Stomach (tissue), 4 donors: ENCODE results near the gene PWWP2B.

Experiments
- EP300 ChIP-seq: sonication (generic); formaldehyde crosslinking; IDR thresholded peaks from one replicate; pipeline ENCODE4 v1.6.1; 2017; ENCODE audit warnings: antibody characterized with exemption
- POLR2A ChIP-seq, 4 donors: fragments of 450-650 bp; IDR thresholded peaks; one replicate each; pipeline ENCODE4 v1.6.1; 2016; ENCODE audit warnings: antibody characterized with exemption in 4 of 4, control low read depth in 2 of 4, mild to moderate bottlenecking in 1 of 4, moderate library complexity in 1 of 4
- POLR2AphosphoS5 ChIP-seq, 3 donors: sonication (generic); formaldehyde crosslinking; IDR thresholded peaks; one replicate each; pipeline ENCODE4 v1.6.1; 2016; ENCODE audit warnings: antibody characterized with exemption in 3 of 3
- TF ChIP-seq, protein P1 (sequence below), 7 experiments: fragments of 450-650 bp in 4 of 7; fragments of 200-600 bp in 3 of 7; sonication (generic) in 3 of 7; IDR thresholded peaks; one replicate each; pipeline ENCODE4 v1.5.1; 2016 to 2019; ENCODE audit warnings: antibody characterized with exemption in 7 of 7, control low read depth in 2 of 7, mild to moderate bottlenecking in 1 of 7

- TF ChIP-seq POLR2A (IDR thresholded peaks at IDR 0.05): no peak
- TF ChIP-seq, protein P1, sequence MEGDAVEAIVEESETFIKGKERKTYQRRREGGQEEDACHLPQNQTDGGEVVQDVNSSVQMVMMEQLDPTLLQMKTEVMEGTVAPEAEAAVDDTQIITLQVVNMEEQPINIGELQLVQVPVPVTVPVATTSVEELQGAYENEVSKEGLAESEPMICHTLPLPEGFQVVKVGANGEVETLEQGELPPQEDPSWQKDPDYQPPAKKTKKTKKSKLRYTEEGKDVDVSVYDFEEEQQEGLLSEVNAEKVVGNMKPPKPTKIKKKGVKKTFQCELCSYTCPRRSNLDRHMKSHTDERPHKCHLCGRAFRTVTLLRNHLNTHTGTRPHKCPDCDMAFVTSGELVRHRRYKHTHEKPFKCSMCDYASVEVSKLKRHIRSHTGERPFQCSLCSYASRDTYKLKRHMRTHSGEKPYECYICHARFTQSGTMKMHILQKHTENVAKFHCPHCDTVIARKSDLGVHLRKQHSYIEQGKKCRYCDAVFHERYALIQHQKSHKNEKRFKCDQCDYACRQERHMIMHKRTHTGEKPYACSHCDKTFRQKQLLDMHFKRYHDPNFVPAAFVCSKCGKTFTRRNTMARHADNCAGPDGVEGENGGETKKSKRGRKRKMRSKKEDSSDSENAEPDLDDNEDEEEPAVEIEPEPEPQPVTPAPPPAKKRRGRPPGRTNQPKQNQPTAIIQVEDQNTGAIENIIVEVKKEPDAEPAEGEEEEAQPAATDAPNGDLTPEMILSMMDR (IDR thresholded peaks at IDR 0.05): no peak
- no peak for TF ChIP-seq EP300
- no peak for TF ChIP-seq POLR2AphosphoS5 (IDR thresholded peaks at IDR 0.05)
Observed at GRCh38 chr10:132390170-132390920, 6.7 kb upstream of the PWWP2B start.
